ENCODE measurements around the gene TMEM51. TPM values are rescaled to one million over a fixed set of nuclear protein-coding genes. Genes with fewer than 3 reads are reported as not detected.

The TMEM51 gene
- total RNA-seq, 2 experiments from 2014 or later: 0.18 to 0.23 TPM

GRCh38 chr1:15148475-15148874 lies 5.1 kb upstream of the TMEM51 start:
- ChIA-PET CTCF (no interaction called here), POLR2A (interaction anchor here (0.5 kb wide), 1 partner anchor 1349 kb away, joined by 3 read pairs; no protein-coding TSS in a partner anchor)
- Mint-ChIP-seq H3K36me3 (ENCODE audit: low read depth) (no peaks in the 10 kb centered on the region), H3K9me3 (ENCODE audit: insufficient read depth) (no peaks in the 10 kb centered on the region), H3K27ac (no peak overlapping the region), H3K27me3 (ENCODE audit: low read depth) (peaks cover 61% of the 10 kb centered on the region), H3K4me3 (no peak overlapping the region), H3K4me1 (ENCODE audit: low read depth) (peaks cover 5% of the 10 kb centered on the region)
- DNase-seq (no peak), ATAC-seq (no peak)

- Mint-ChIP-seq H3K36me3 (ENCODE audit: low read depth) (no peaks in the 10 kb centered on the region), H3K4me3 (no peak overlapping the region), H3K4me1 (ENCODE audit: low read depth) (peaks cover 5% of the 10 kb centered on the region), H3K27me3 (ENCODE audit: low read depth) (peaks cover 61% of the 10 kb centered on the region), H3K9me3 (ENCODE audit: insufficient read depth) (no peaks in the 10 kb centered on the region), H3K27ac (no peak overlapping the region)
- no peak for ATAC-seq
- DNase-seq: no peak
- POLR2A ChIA-PET: no interaction called here
- CTCF ChIA-PET: no interaction called here
These were observed 4.6 kb upstream of the TMEM51 start for GRCh38 chr1:15148941-15149340.

GRCh38 chr1:15150376-15150775 lies 3.2 kb upstream of the TMEM51 start:
- Mint-ChIP-seq H3K4me3 (no peak overlapping the region), H3K9me3 (ENCODE audit: insufficient read depth) (no peaks in the 10 kb centered on the region), H3K36me3 (ENCODE audit: low read depth) (no peaks in the 10 kb centered on the region), H3K27me3 (ENCODE audit: low read depth) (peaks cover 67% of the 10 kb centered on the region), H3K4me1 (ENCODE audit: low read depth) (peaks cover 11% of the 10 kb centered on the region), H3K27ac (no peak overlapping the region)
- ATAC-seq: no peak
- ChIA-PET CTCF (interaction anchor here (0.8 kb wide), 1 partner anchor 22 kb away, joined by 4 read pairs; no protein-coding TSS in a partner anchor), POLR2A (no interaction called here)
- DNase-seq: no peak

GRCh38 chr1:15151377-15151806 lies 2.2 kb upstream of the TMEM51 start:
- CTCF ChIA-PET: interaction anchor here (2.8 to 2.9 kb wide), 2 partner anchors 23 to 121 kb away, joined by 8 to 14 read pairs; no protein-coding TSS in a partner anchor
- ATAC-seq: no peak
- H3K27me3 Mint-ChIP-seq (ENCODE audit: low read depth): peaks cover 61% of the 10 kb centered on the region

GRCh38 chr1:15151871-15152270 lies 1.7 kb upstream of the TMEM51 start:
- POLR2A ChIA-PET: no interaction called here
- H3K27me3 Mint-ChIP-seq (ENCODE audit: low read depth): peaks cover 61% of the 10 kb centered on the region
- ATAC-seq (no peak), DNase-seq (no peak)
- CTCF ChIA-PET: interaction anchor here (2.8 to 2.9 kb wide), 2 partner anchors 23 to 121 kb away, joined by 8 to 14 read pairs; no protein-coding TSS in a partner anchor
- H3K4me1 Mint-ChIP-seq (ENCODE audit: low read depth): peaks cover 26% of the 10 kb centered on the region
- no peaks in the 10 kb centered on the region for H3K9me3 Mint-ChIP-seq (ENCODE audit: insufficient read depth)
- no peaks in the 10 kb centered on the region for H3K36me3 Mint-ChIP-seq (ENCODE audit: low read depth)
- H3K27ac Mint-ChIP-seq: no peak overlapping the region
- no peak overlapping the region for H3K4me3 Mint-ChIP-seq

More at GRCh38 chr1:15151377-15151806, 2.2 kb upstream of the TMEM51 start:
- peaks cover 21% of the 10 kb centered on the region for H3K4me1 Mint-ChIP-seq (ENCODE audit: low read depth)
- no peaks in the 10 kb centered on the region for H3K9me3 Mint-ChIP-seq (ENCODE audit: insufficient read depth)
- DNase-seq: no peak
- POLR2A ChIA-PET: no interaction called here
- no peaks in the 10 kb centered on the region for H3K36me3 Mint-ChIP-seq (ENCODE audit: low read depth)
- no peak overlapping the region for H3K27ac Mint-ChIP-seq
- H3K4me3 Mint-ChIP-seq: no peak overlapping the region

- ChIA-PET CTCF (interaction anchor here (1.4 to 2.9 kb wide), 3 partner anchors 24 to 152 kb away, joined by 6 to 14 read pairs (median 8); no protein-coding TSS in a partner anchor), POLR2A (no interaction called here)
- ATAC-seq (no peak), DNase-seq (peak; percentile 37)
- Mint-ChIP-seq H3K4me1 (ENCODE audit: low read depth) (peaks cover 33% of the 10 kb centered on the region), H3K4me3 (peak overlapping the region; percentile 48), H3K9me3 (ENCODE audit: insufficient read depth) (no peaks in the 10 kb centered on the region), H3K27me3 (ENCODE audit: low read depth) (peaks cover 57% of the 10 kb centered on the region), H3K36me3 (ENCODE audit: low read depth) (no peaks in the 10 kb centered on the region), H3K27ac (no peak overlapping the region)
These were observed 996 bp upstream of the TMEM51 start for GRCh38 chr1:15152318-15153183.

GRCh38 chr1:15153842-15154479 lies 414 bp downstream of the TMEM51 start:
- ATAC-seq (peak; percentile 40), DNase-seq (peak; percentile 45)
- no peaks in the 10 kb centered on the region for H3K9me3 Mint-ChIP-seq (ENCODE audit: insufficient read depth)
- POLR2A ChIA-PET: no interaction called here
- peak overlapping the region; percentile 57 for H3K4me3 Mint-ChIP-seq
- H3K4me1 Mint-ChIP-seq (ENCODE audit: low read depth): peaks cover 46% of the 10 kb centered on the region
- no peaks in the 10 kb centered on the region for H3K36me3 Mint-ChIP-seq (ENCODE audit: low read depth)
- no peak overlapping the region for H3K27ac Mint-ChIP-seq
- CTCF ChIA-PET: interaction anchor here (1.0 to 2.9 kb wide), 4 partner anchors 24 to 151 kb away, joined by 3 to 8 read pairs (median 4); no protein-coding TSS in a partner anchor
- peaks cover 46% of the 10 kb centered on the region for H3K27me3 Mint-ChIP-seq (ENCODE audit: low read depth)

GRCh38 chr1:15154480-15155036 lies 1.0 kb downstream of the TMEM51 start:
- peak; percentile 26 for DNase-seq

GRCh38 chr1:15155191-15155590 lies 1.6 kb downstream of the TMEM51 start:
- Mint-ChIP-seq H3K9me3 (ENCODE audit: insufficient read depth) (no peaks in the 10 kb centered on the region), H3K4me1 (ENCODE audit: low read depth) (peaks cover 46% of the 10 kb centered on the region), H3K36me3 (ENCODE audit: low read depth) (no peaks in the 10 kb centered on the region), H3K27me3 (ENCODE audit: low read depth) (peaks cover 37% of the 10 kb centered on the region), H3K27ac (no peak overlapping the region), H3K4me3 (no peak overlapping the region)
- DNase-seq (no peak), ATAC-seq (no peak)
- POLR2A ChIA-PET: no interaction called here
- CTCF ChIA-PET: no interaction called here

More at GRCh38 chr1:15154480-15155036, 1.0 kb downstream of the TMEM51 start:
- ChIA-PET CTCF (interaction anchor here (1.0 kb wide), 2 partner anchors 25 to 29 kb away, joined by 3 read pairs; no protein-coding TSS in a partner anchor), POLR2A (no interaction called here)
- Mint-ChIP-seq H3K27me3 (ENCODE audit: low read depth) (peaks cover 43% of the 10 kb centered on the region), H3K4me1 (ENCODE audit: low read depth) (peaks cover 46% of the 10 kb centered on the region), H3K9me3 (ENCODE audit: insufficient read depth) (no peaks in the 10 kb centered on the region), H3K4me3 (peak overlapping the region; percentile 57), H3K27ac (no peak overlapping the region), H3K36me3 (ENCODE audit: low read depth) (no peaks in the 10 kb centered on the region)
- ATAC-seq: peak; percentile 16

GRCh38 chr1:15155888-15156741 lies 2.6 kb downstream of the TMEM51 start:
- ChIA-PET POLR2A (no interaction called here), CTCF (interaction anchor here (1.1 to 2.1 kb wide), 3 partner anchors 28 to 148 kb away, joined by 3 to 15 read pairs (median 12); no protein-coding TSS in a partner anchor)
- DNase-seq (peak; percentile 44), ATAC-seq (peak; percentile 48)
- H3K36me3 Mint-ChIP-seq (ENCODE audit: low read depth): no peaks in the 10 kb centered on the region
- peaks cover 33% of the 10 kb centered on the region for H3K27me3 Mint-ChIP-seq (ENCODE audit: low read depth)
- peaks cover 46% of the 10 kb centered on the region for H3K4me1 Mint-ChIP-seq (ENCODE audit: low read depth)
- peak overlapping the region; percentile 77 for H3K27ac Mint-ChIP-seq
- no peaks in the 10 kb centered on the region for H3K9me3 Mint-ChIP-seq (ENCODE audit: insufficient read depth)
- H3K4me3 Mint-ChIP-seq: peak overlapping the region; percentile 51

GRCh38 chr1:15156807-15157380 lies 3.3 kb downstream of the TMEM51 start:
- peaks cover 46% of the 10 kb centered on the region for H3K4me1 Mint-ChIP-seq (ENCODE audit: low read depth)
- H3K4me3 Mint-ChIP-seq: peak overlapping the region; percentile 51
- POLR2A ChIA-PET: no interaction called here
- H3K27me3 Mint-ChIP-seq (ENCODE audit: low read depth): peaks cover 29% of the 10 kb centered on the region
- CTCF ChIA-PET: interaction anchor here (1.1 to 2.1 kb wide), 3 partner anchors 28 to 147 kb away, joined by 3 to 15 read pairs (median 12); no protein-coding TSS in a partner anchor
- DNase-seq: no peak
- H3K9me3 Mint-ChIP-seq (ENCODE audit: insufficient read depth): no peaks in the 10 kb centered on the region
- no peak for ATAC-seq
- H3K36me3 Mint-ChIP-seq (ENCODE audit: low read depth): no peaks in the 10 kb centered on the region
- H3K27ac Mint-ChIP-seq: peak overlapping the region; percentile 77

Measured in activated CD8-positive, alpha-beta T cell treated with anti-CD3 and anti-CD28 coated beads, Interleukin-2, amount 10 ng/mL, durations not matched to agents 7 days and 5 days (primary cell).